ENCODE measurements around the gene TADA3. TPM values are rescaled to one million over a fixed set of nuclear protein-coding genes. Genes with fewer than 3 reads are reported as not detected.

The TADA3 gene
- total RNA-seq, 1 donor from 2014 or later: 45.3 TPM

GRCh38 chr3:9825451-9826040, 33.3 kb upstream of the TADA3 start:
- Histone ChIP-seq H3K4me3 (no peak overlapping the region), H3K36me3 (peaks cover 18% of the 10 kb centered on the region), H3K27ac (replicated peaks) (no peak overlapping the region), H3K9me3 (replicated peaks) (no peaks in the 10 kb centered on the region), H3K27me3 (ENCODE audit: low read depth) (no peaks in the 10 kb centered on the region), H3K4me1 (no peaks in the 10 kb centered on the region)
- intact Hi-C loops (cut with micrococcal nuclease): no loop called here
- DNase-seq: no peak
- TF ChIP-seq CTCF (IDR thresholded peaks at IDR 0.05; ENCODE audit: borderline replicate concordance): no peak

- intact Hi-C loops (cut with micrococcal nuclease): no loop called here
- Histone ChIP-seq H3K9me3 (replicated peaks) (no peaks in the 10 kb centered on the region), H3K4me3 (no peak overlapping the region), H3K4me1 (no peaks in the 10 kb centered on the region), H3K36me3 (peaks cover 8% of the 10 kb centered on the region), H3K27me3 (ENCODE audit: low read depth) (no peaks in the 10 kb centered on the region), H3K27ac (replicated peaks) (no peak overlapping the region)
- no peak for DNase-seq
- peak; percentile 18 for TF ChIP-seq CTCF (IDR thresholded peaks at IDR 0.05; ENCODE audit: borderline replicate concordance)
These were observed 28.7 kb upstream of the TADA3 start for GRCh38 chr3:9820946-9821345.

- no peak overlapping the region for H3K4me3 ChIP-seq
- no peaks in the 10 kb centered on the region for H3K27me3 ChIP-seq (ENCODE audit: low read depth)
- no peaks in the 10 kb centered on the region for H3K4me1 ChIP-seq
- DNase-seq: no peak
- no peak overlapping the region for H3K27ac ChIP-seq (replicated peaks)
- no peaks in the 10 kb centered on the region for H3K9me3 ChIP-seq (replicated peaks)
- peaks cover 8% of the 10 kb centered on the region for H3K36me3 ChIP-seq
- intact Hi-C loops (cut with micrococcal nuclease): no loop called here
- TF ChIP-seq CTCF (IDR thresholded peaks at IDR 0.05; ENCODE audit: borderline replicate concordance): no peak
These were observed 28.3 kb upstream of the TADA3 start for GRCh38 chr3:9820543-9820942.

GRCh38 chr3:9818666-9819335, 26.5 kb upstream of the TADA3 start:
- TF ChIP-seq CTCF (IDR thresholded peaks at IDR 0.05; ENCODE audit: borderline replicate concordance): no peak
- H3K4me3 ChIP-seq: no peak overlapping the region
- no peaks in the 10 kb centered on the region for H3K9me3 ChIP-seq (replicated peaks)
- H3K27ac ChIP-seq (replicated peaks): no peak overlapping the region
- H3K36me3 ChIP-seq: peaks cover 9% of the 10 kb centered on the region
- no peaks in the 10 kb centered on the region for H3K4me1 ChIP-seq
- intact Hi-C loops (cut with micrococcal nuclease): no loop called here
- H3K27me3 ChIP-seq (ENCODE audit: low read depth): no peaks in the 10 kb centered on the region
- DNase-seq: no peak

GRCh38 chr3:9817436-9817835, 25.2 kb upstream of the TADA3 start:
- Histone ChIP-seq H3K27ac (replicated peaks) (no peak overlapping the region), H3K36me3 (peaks cover 17% of the 10 kb centered on the region), H3K9me3 (replicated peaks) (no peaks in the 10 kb centered on the region), H3K4me3 (no peak overlapping the region), H3K4me1 (no peaks in the 10 kb centered on the region), H3K27me3 (ENCODE audit: low read depth) (no peaks in the 10 kb centered on the region)
- intact Hi-C loops (cut with micrococcal nuclease): no loop called here
- DNase-seq: no peak
- no peak for TF ChIP-seq CTCF (IDR thresholded peaks at IDR 0.05; ENCODE audit: borderline replicate concordance)

Measured in left ventricle myocardium inferior (tissue), 1 donor.